ENCODE measurements around the gene LYL1. TPM values are rescaled to one million over a fixed set of nuclear protein-coding genes. Genes with fewer than 3 reads are reported as not detected.

LYL1 gene
- total and polyA plus RNA-seq, 4 donors = 0.35 to 69.7 (median 2.3) TPM

DNA sequence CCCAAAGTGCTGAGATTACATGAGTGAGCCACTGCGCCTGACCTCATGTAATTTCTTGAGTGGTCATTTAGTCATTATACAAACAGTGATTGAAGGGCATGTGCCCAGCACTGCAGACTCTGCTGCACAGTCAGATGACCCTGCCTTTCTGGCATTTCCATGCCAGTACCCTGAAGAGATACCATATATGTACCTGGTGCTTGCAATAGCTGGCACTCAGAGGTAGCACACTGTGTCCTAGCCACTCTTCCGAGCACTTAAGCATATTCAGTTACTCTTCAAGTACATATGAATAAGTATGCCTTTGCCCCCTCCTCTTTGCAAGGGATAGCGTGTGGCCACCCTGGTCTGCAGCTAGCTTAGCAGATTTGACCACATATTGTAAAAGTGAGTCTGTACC is 32.0 kb upstream of the LYL1 start:
- Histone ChIP-seq H3K9ac (ENCODE audit: low read depth in 1 of 2, low read length in 2 of 2) (no peak overlapping the region), H3K36me3 (ENCODE audit: control insufficient read depth in 4 of 4, insufficient read depth in 3 of 4, low read depth in 1 of 4, low read length in 3 of 4) (peaks cover 12 to 39% (median 13%) of the 10 kb centered on the region in 4 donors)
- DNase-seq (ENCODE audit: low spot score) = no peak

More for the DNA sequence above, 32.0 kb upstream of the LYL1 start:
- Histone ChIP-seq H3K9me3 (ENCODE audit: control insufficient read depth in 4 of 4, low read length in 3 of 4) (no peaks in the 10 kb centered on the region), H3K27ac (ENCODE audit: low read depth in 1 of 2, low read length in 2 of 2) (no peak overlapping the region), H3K27me3 (ENCODE audit: control insufficient read depth in 4 of 4, insufficient read depth in 4 of 4, low read length in 3 of 4) (no peaks in the 10 kb centered on the region), H3K4me1 (ENCODE audit: control insufficient read depth in 4 of 4, insufficient read depth in 4 of 4, low read length in 3 of 4) (no peaks in the 10 kb centered on the region), H3K4me3 (ENCODE audit: low read depth in 1 of 3, low read length in 3 of 3) (no peak overlapping the region)
- WGBS = 98% methylated on average over 3 of the region's 3 CpGs
- TF ChIP-seq RXRA (IDR thresholded peaks at IDR 0.05) (no peak), GABPA (IDR thresholded peaks at IDR 0.05 in 1 of 2, conservative IDR thresholded peaks at IDR 0.05 in 1 of 2) (no peak), TAF1 (conservative IDR thresholded peaks at IDR 0.05) (no peak), HNF4G (IDR thresholded peaks at IDR 0.05) (no peak), YY1 (IDR thresholded peaks at IDR 0.05) (no peak), EGR1 (IDR thresholded peaks at IDR 0.05; ENCODE audit: low read depth in 2 of 2) (no peak), HNF4A (conservative IDR thresholded peaks at IDR 0.05) (no peak), FOXA1 (IDR thresholded peaks at IDR 0.05) (no peak), SP1 (IDR thresholded peaks at IDR 0.05) (no peak), JUND (IDR thresholded peaks at IDR 0.05) (no peak), FOXA2 (IDR thresholded peaks at IDR 0.05) (no peak), RAD21 (IDR thresholded peaks at IDR 0.05) (no peak), NR2F2 (IDR thresholded peaks at IDR 0.05) (no peak)
- TF ChIP-seq, protein P1, sequence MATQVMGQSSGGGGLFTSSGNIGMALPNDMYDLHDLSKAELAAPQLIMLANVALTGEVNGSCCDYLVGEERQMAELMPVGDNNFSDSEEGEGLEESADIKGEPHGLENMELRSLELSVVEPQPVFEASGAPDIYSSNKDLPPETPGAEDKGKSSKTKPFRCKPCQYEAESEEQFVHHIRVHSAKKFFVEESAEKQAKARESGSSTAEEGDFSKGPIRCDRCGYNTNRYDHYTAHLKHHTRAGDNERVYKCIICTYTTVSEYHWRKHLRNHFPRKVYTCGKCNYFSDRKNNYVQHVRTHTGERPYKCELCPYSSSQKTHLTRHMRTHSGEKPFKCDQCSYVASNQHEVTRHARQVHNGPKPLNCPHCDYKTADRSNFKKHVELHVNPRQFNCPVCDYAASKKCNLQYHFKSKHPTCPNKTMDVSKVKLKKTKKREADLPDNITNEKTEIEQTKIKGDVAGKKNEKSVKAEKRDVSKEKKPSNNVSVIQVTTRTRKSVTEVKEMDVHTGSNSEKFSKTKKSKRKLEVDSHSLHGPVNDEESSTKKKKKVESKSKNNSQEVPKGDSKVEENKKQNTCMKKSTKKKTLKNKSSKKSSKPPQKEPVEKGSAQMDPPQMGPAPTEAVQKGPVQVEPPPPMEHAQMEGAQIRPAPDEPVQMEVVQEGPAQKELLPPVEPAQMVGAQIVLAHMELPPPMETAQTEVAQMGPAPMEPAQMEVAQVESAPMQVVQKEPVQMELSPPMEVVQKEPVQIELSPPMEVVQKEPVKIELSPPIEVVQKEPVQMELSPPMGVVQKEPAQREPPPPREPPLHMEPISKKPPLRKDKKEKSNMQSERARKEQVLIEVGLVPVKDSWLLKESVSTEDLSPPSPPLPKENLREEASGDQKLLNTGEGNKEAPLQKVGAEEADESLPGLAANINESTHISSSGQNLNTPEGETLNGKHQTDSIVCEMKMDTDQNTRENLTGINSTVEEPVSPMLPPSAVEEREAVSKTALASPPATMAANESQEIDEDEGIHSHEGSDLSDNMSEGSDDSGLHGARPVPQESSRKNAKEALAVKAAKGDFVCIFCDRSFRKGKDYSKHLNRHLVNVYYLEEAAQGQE (IDR thresholded peaks at IDR 0.05) = no peak
- TF ChIP-seq, protein P2, sequence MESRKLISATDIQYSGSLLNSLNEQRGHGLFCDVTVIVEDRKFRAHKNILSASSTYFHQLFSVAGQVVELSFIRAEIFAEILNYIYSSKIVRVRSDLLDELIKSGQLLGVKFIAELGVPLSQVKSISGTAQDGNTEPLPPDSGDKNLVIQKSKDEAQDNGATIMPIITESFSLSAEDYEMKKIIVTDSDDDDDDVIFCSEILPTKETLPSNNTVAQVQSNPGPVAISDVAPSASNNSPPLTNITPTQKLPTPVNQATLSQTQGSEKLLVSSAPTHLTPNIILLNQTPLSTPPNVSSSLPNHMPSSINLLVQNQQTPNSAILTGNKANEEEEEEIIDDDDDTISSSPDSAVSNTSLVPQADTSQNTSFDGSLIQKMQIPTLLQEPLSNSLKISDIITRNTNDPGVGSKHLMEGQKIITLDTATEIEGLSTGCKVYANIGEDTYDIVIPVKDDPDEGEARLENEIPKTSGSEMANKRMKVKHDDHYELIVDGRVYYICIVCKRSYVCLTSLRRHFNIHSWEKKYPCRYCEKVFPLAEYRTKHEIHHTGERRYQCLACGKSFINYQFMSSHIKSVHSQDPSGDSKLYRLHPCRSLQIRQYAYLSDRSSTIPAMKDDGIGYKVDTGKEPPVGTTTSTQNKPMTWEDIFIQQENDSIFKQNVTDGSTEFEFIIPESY (IDR thresholded peaks at IDR 0.05) = no peak
- TF ChIP-seq, protein P3, sequence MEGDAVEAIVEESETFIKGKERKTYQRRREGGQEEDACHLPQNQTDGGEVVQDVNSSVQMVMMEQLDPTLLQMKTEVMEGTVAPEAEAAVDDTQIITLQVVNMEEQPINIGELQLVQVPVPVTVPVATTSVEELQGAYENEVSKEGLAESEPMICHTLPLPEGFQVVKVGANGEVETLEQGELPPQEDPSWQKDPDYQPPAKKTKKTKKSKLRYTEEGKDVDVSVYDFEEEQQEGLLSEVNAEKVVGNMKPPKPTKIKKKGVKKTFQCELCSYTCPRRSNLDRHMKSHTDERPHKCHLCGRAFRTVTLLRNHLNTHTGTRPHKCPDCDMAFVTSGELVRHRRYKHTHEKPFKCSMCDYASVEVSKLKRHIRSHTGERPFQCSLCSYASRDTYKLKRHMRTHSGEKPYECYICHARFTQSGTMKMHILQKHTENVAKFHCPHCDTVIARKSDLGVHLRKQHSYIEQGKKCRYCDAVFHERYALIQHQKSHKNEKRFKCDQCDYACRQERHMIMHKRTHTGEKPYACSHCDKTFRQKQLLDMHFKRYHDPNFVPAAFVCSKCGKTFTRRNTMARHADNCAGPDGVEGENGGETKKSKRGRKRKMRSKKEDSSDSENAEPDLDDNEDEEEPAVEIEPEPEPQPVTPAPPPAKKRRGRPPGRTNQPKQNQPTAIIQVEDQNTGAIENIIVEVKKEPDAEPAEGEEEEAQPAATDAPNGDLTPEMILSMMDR (IDR thresholded peaks at IDR 0.05; ENCODE audit: low read depth, low read length, missing input control) = no peak
- TF ChIP-seq, protein P4, sequence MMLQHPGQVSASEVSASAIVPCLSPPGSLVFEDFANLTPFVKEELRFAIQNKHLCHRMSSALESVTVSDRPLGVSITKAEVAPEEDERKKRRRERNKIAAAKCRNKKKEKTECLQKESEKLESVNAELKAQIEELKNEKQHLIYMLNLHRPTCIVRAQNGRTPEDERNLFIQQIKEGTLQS (IDR thresholded peaks at IDR 0.05) = no peak
- TF ChIP-seq, protein P5, sequence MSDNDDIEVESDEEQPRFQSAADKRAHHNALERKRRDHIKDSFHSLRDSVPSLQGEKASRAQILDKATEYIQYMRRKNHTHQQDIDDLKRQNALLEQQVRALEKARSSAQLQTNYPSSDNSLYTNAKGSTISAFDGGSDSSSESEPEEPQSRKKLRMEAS (IDR thresholded peaks at IDR 0.05) = no peak
